ENCODE results near the gene CADM2.

- TF ChIP-seq CTCF (IDR thresholded peaks at IDR 0.05) (no peak), POLR2A (IDR thresholded peaks at IDR 0.05) (no peak)
Observed at GRCh38 chr3:85161544-85161943, 202.8 kb downstream of the CADM2 start.
